Measurements from ENCODE around the gene FAM114A1. TPM values are rescaled to one million over a fixed set of nuclear protein-coding genes. Genes with fewer than 3 reads are reported as not detected.

FAM114A1 gene
- total and polyA plus RNA-seq, 2 experiments from 2014 or later: 13.0 to 14.5 TPM

DNA sequence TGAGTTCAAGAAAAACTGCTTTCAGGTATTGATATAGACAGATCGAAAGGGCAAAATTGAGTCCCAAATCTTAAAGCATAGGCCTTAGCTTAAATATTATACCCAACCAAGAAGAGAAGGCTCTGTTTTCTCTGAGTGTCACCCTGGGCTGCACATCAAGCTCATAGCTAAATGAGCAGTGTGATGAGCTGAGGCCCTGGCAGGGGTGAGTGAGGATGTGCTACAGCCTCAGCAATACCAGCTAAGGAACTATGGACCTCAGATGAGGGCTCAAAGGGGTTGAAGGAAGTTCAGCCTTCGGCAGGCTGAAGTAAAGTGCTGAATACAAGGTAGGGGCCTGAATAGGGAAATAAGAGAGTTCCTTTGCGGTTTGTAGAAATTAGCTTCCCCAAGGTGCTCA, 79.3 kb downstream of the FAM114A1 start:
- H3K9me3 Mint-ChIP-seq: no peaks in the 10 kb centered on the region
- ATAC-seq: no peak; the same call in 2 of the 3 replicates
- no peaks in the 10 kb centered on the region for H3F3A ChIP-seq (replicated peaks; ENCODE audit: low read depth)
- no peak overlapping the region for H3K27ac ChIP-seq (ENCODE audit: low read depth)
- no peak for DNase-seq (ENCODE audit: low spot score)
- no peak overlapping the region for H3K4me2 ChIP-seq
- H3K4me1 ChIP-seq (ENCODE audit: insufficient read depth): no peaks in the 10 kb centered on the region
- H3K27me3 ChIP-seq (ENCODE audit: insufficient read depth): no peaks in the 10 kb centered on the region
- peaks cover 2% of the 10 kb centered on the region for H3K27me3 Mint-ChIP-seq (ENCODE audit: insufficient read depth, low read depth, poor library complexity)
- TF ChIP-seq ZNF462 (CRISPR knock-in tag; IDR thresholded peaks at IDR 0.05) (no peak), ZNF331 (CRISPR knock-in tag; IDR thresholded peaks at IDR 0.05; ENCODE audit: low read depth) (no peak), CREB1 (CRISPR knock-in tag; IDR thresholded peaks at IDR 0.05; ENCODE audit: low read depth) (no peak)
- TF ChIP-seq, protein P1, sequence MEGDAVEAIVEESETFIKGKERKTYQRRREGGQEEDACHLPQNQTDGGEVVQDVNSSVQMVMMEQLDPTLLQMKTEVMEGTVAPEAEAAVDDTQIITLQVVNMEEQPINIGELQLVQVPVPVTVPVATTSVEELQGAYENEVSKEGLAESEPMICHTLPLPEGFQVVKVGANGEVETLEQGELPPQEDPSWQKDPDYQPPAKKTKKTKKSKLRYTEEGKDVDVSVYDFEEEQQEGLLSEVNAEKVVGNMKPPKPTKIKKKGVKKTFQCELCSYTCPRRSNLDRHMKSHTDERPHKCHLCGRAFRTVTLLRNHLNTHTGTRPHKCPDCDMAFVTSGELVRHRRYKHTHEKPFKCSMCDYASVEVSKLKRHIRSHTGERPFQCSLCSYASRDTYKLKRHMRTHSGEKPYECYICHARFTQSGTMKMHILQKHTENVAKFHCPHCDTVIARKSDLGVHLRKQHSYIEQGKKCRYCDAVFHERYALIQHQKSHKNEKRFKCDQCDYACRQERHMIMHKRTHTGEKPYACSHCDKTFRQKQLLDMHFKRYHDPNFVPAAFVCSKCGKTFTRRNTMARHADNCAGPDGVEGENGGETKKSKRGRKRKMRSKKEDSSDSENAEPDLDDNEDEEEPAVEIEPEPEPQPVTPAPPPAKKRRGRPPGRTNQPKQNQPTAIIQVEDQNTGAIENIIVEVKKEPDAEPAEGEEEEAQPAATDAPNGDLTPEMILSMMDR (conservative IDR thresholded peaks at IDR 0.05; ENCODE audit: low read depth in 2 of 2): no peak
- no peak overlapping the region for H2AFZ ChIP-seq
- no peaks in the 10 kb centered on the region for H3K36me3 ChIP-seq (ENCODE audit: insufficient read depth)
- no peaks in the 10 kb centered on the region for H3K36me3 Mint-ChIP-seq (ENCODE audit: low read depth)
- no peaks in the 10 kb centered on the region for H3K79me2 ChIP-seq (replicated peaks; ENCODE audit: insufficient read depth)
- no peak overlapping the region; the same call in 1 of the 2 replicates for H3K27ac Mint-ChIP-seq
- peaks cover 2% of the 10 kb centered on the region; the same call in 1 of the 3 replicates for H3K4me1 Mint-ChIP-seq
- no peak overlapping the region for H3K4me3 Mint-ChIP-seq
- no peaks in the 10 kb centered on the region for H3K9me2 ChIP-seq (ENCODE audit: insufficient read depth)
- no peak overlapping the region for H3K4me3 ChIP-seq
- H4K20me1 ChIP-seq (replicated peaks; ENCODE audit: insufficient read depth): peaks cover 4% of the 10 kb centered on the region; the same call in 1 of the 2 replicates

All from GM23338 (cell line).